ENCODE data around the gene CRYBA4. TPM values are rescaled to one million over a fixed set of nuclear protein-coding genes. Genes with fewer than 3 reads are reported as not detected.

Gene CRYBA4
- total and polyA plus RNA-seq, 7 donors: not detected

GRCh38 chr22:26581633-26582168, 40.1 kb upstream of the CRYBA4 start:
- Histone ChIP-seq H3K9me3 (no peaks in the 10 kb centered on the region), H3K4me3 (no peak overlapping the region), H3K36me3 (ENCODE audit: insufficient read depth in 1 of 2, low read depth in 1 of 2) (peaks cover 0 to 22% of the 10 kb centered on the region in 2 donors), H3K27me3 (ENCODE audit: insufficient read depth in 3 of 3, low read length in 2 of 3) (no peaks in the 10 kb centered on the region), H3K4me1 (peaks cover 32% of the 10 kb centered on the region), H3K27ac (no peak overlapping the region)
- WGBS, 3 donors: 96 to 98% (median 97%) methylated on average over 8 of the region's 8 CpGs
- DNase-seq (no peak), ATAC-seq (no peak)
- TF ChIP-seq CTCF (IDR thresholded peaks at IDR 0.05): no peak
- intact Hi-C loops (cut with DNase I): no loop called here

GRCh38 chr22:26584010-26584409, 37.8 kb upstream of the CRYBA4 start:
- Histone ChIP-seq H3K36me3 (ENCODE audit: insufficient read depth in 1 of 2, low read depth in 1 of 2) (peaks cover 0 to 22% of the 10 kb centered on the region in 2 donors), H3K4me1 (peaks cover 47% of the 10 kb centered on the region), H3K4me3 (no peak overlapping the region), H3K27ac (peak overlapping the region; percentile 70), H3K9me3 (no peaks in the 10 kb centered on the region), H3K27me3 (ENCODE audit: insufficient read depth in 3 of 3, low read length in 2 of 3) (no peaks in the 10 kb centered on the region)
- WGBS, 3 donors: 71 to 81% (median 78%) methylated on average over 4 of the region's 4 CpGs
- ATAC-seq: no peak
- DNase-seq: no peak
- TF ChIP-seq CTCF (IDR thresholded peaks at IDR 0.05): no peak
- intact Hi-C loops (cut with DNase I): no loop called here

GRCh38 chr22:26585104-26585790, 36.5 kb upstream of the CRYBA4 start:
- no peak for TF ChIP-seq CTCF (IDR thresholded peaks at IDR 0.05)
- intact Hi-C loops (cut with DNase I): loop anchor here (5.0 kb wide), 4 partner anchors 33 to 103 kb away; partner anchors contain the start of genes TFIP11 (in 2 of the 2), HPS4 (in 1 of the 2) and SRRD (in 1 of the 2)
- peaks cover 41% of the 10 kb centered on the region for H3K4me1 ChIP-seq
- H3K36me3 ChIP-seq (ENCODE audit: insufficient read depth in 1 of 2, low read depth in 1 of 2): peaks cover 0 to 22% of the 10 kb centered on the region in 2 donors
- ATAC-seq (peak; percentile 58 to 83 (median 76)), DNase-seq (peak; percentile 69 to 89)
- no peaks in the 10 kb centered on the region for H3K9me3 ChIP-seq
- peak overlapping the region; percentile 70 for H3K27ac ChIP-seq
- H3K27me3 ChIP-seq (ENCODE audit: insufficient read depth in 3 of 3, low read length in 2 of 3): no peaks in the 10 kb centered on the region
- no peak overlapping the region for H3K4me3 ChIP-seq
- WGBS, 3 donors: 32 to 51% (median 36%) methylated on average over 11 of the region's 11 CpGs

- intact Hi-C loops (cut with DNase I): loop anchor here (5.0 kb wide), 4 partner anchors 34 to 104 kb away; partner anchors contain the start of genes TFIP11 (in 2 of the 2), HPS4 (in 1 of the 2) and SRRD (in 1 of the 2)
- Histone ChIP-seq H3K27ac (peak overlapping the region; percentile 15), H3K9me3 (no peaks in the 10 kb centered on the region), H3K4me1 (peaks cover 36% of the 10 kb centered on the region), H3K4me3 (peak overlapping the region; percentile 15), H3K27me3 (ENCODE audit: insufficient read depth in 3 of 3, low read length in 2 of 3) (no peaks in the 10 kb centered on the region), H3K36me3 (ENCODE audit: insufficient read depth in 1 of 2, low read depth in 1 of 2) (peaks cover 0 to 14% of the 10 kb centered on the region in 2 donors)
- no peak for TF ChIP-seq CTCF (IDR thresholded peaks at IDR 0.05)
- 64% methylated on average over 11 of the region's 11 CpGs for WGBS, 3 donors
- ATAC-seq (no peak), DNase-seq (no peak)
Measured at GRCh38 chr22:26586556-26587325, 35.0 kb upstream of the CRYBA4 start.

Measured in psoas muscle (tissue), 8 donors.